GM18873 (cell line): ENCODE measurements around the gene PLXNA4.

Experiments used
- ATAC-seq: cut with Tn5 transposase; IDR thresholded peaks from one replicate; pipeline ENCODE4 v1.9.1; 2021; ENCODE audit warnings: mild to moderate bottlenecking, moderate library complexity, moderate number of reproducible peaks; ENCODE audit not compliant: unreplicated experiment, low FRiP score

The PLXNA4 gene

DNA sequence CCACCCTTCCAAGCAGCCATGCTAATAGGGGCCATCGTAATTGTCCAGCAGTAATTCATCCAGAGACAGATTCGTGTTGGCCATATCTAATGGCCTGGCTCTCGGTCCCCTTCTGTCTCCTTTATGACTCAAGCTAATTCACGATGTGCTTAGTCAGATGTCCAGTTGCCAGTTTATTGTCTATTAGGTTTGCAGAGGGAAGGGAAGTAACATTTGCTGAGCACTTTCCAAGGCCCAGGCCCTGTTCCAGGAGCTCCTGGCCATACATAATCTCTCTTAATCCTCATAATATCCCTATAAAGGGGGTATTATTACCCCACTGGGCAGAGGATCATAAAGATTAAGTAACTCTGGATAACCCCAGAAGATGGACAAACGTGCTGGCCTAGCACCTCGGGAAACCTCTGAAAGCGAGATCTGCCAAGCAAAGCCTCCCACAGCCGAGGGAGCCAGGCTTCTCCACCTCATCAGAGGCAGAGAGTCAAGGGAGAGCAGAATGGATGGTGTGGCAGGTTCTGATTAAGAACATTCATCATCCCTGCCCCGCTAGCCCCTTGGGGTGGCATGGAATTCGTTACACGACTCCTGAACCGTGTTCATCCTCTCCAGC lies 153.7 kb downstream of the PLXNA4 start:
- no peak for ATAC-seq

DNA sequence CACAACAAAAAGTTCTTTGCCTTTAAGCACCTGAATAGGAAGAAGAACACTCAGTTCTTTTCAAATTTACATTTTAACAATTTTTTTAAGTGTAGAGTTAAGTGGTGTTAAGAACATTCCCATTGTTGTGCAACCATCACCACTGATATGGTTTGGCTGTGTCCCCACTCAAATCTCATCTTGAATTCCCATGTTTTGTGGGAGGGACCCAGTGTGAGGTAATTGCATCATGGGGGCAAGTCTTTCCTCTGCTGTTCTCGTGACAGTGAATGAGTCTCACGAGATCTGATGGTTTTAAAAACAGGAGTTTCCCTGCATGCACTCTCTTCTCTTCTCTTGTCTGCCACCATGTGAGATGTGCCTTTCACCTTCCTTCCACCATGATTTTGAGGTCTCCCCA lies 155.7 kb downstream of the PLXNA4 start:
- ATAC-seq: no peak

DNA sequence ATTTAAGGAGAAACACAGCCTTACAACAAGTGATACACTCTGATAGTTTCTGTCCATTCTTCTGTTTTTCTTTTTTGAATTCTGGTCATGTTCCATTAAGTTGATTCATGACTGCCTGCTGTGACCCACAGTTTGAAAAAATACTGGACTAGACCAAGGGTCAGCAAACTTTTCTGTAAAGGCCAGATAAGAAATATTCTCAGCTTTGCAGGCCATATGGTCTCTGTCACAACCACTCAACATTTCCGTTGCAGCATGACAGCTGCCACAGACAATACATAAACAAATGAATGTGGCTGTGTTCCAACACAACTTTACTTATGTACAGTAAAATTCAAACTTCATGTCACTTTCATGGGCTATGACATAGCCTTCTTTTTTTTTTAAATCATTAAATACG lies 156.7 kb downstream of the PLXNA4 start:
- ATAC-seq: no peak

DNA sequence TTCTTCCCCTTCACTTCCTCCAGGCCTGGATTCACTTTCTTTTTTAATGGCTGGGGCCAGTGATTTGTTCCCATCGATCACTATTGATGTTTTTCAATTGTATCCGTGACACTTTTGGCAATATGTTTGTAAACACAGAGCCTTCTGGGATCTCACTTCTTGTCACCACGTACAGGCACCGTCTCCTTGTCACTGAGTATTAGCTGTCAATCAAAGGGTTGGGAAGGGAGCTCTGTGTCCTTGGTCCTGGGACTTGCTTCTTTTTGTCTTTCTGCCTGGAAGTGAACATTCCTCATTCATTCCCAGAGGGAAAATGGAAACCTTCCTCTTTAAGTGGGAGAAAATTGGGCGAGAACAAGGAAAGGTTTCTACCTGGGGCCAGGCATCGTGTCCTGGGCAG lies 157.4 kb downstream of the PLXNA4 start:
- no peak for ATAC-seq

DNA sequence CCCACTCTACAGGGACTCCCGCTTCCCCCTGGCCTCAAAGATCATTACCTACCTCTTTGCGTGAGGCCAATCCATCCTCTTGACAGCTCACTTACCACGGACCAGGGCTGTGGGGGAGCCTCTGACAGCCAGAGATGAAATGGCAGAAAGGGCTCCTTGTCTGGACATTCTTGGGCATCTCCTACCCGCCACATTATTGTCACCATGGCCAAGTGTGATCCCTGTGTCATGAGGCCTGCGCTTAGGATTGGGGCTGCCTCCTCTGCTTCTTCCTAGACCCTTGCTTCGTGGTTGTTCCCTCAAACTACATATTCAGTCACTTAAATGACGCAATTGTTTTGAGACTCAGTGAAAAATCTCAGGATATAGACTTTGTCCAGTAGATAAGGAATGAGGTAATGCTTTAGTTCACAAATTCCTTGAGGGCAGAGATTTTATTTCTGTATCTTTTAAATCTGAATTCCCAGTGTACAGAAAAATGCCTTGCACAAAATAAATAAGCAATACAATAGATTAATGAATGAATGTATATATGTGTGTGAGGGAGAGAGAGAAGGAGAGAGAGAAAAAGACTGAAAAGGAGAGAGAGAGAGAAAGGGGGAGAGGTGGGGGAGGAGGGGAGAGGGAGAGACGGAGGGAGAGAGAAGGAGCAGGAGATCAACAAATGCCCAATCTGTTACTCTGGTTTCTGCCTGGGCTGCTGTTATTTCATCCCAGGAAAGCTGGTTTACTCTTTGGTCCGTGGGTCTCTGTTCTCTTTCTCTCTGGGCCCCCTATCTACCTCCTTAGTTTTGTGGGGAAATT lies 159.0 kb downstream of the PLXNA4 start:
- ATAC-seq: no peak

DNA sequence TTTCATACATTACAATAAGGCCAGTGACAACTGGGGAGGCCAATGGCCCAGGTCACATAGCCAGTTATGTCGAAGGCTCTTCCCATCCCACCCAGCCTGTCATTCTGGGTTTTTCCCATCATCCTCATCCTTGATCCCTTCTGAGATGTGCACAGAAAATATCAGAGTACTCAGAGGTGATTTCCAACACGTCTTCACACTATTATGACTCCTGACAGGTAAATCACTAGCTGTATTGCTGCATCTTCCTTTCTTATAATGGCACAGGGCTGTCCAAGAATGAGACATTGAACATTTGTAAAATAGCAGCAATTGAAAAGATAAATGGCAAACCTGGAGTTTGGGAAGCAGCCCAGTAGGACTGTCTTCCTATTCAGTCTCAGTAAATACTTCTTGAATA lies 159.9 kb downstream of the PLXNA4 start:
- no peak for ATAC-seq

DNA sequence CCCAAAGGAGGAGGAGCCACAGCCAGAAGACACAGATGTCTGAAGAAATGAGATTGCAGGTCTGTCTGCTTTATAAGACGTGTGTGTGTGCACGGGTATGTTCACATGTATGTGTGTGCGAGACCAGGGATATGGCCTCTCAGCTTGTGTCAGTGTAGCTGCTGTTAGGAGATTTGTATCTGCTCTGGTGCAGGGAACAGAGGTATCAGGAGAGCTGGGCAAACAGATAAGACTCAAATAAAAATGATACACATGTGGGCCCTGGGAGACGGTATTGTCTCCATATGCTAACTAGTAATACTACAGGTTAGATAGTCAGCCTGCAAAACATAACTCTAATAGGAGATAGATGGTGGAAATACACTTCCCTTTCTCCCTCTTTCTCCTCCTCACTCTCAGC lies 161.0 kb downstream of the PLXNA4 start:
- ATAC-seq: no peak

DNA sequence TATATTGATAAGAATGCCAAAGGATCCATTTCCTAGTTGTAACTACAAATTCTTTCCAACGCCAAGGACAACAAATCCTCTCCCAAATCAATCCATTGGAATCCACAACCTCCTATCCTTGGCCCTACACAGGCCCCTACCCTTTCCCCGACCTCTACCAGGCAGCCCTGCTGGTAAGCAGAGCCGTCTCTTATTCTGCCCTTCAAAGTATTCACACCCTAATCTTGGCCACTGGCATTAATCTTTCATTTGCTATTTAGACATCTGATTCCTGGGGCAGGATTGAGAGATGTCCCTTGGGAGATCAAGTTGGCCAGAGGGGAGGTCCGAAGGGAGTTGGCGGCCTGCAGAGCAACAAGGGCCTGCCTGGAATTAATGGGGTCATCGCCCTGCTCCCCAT lies 161.4 kb downstream of the PLXNA4 start:
- no peak for ATAC-seq

DNA sequence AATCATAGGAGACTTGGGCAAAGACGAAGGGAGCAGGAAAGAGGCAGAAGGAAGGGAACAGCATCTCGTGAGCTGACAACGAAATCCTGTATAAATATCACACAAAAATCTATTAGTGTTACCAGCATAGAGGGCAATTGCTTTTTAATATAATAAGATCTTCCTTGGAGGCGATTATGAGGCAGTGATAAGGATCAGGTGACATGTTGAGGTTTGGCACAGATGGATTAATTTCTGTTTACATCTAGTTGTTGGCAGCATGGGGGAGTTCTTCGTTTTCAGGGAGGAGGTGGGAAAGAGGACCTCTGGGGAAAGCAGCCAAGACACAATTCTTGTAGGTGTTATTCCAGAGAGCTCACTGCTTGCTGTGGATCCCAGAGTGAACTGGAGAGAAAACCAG lies 163.8 kb downstream of the PLXNA4 start:
- ATAC-seq: no peak

DNA sequence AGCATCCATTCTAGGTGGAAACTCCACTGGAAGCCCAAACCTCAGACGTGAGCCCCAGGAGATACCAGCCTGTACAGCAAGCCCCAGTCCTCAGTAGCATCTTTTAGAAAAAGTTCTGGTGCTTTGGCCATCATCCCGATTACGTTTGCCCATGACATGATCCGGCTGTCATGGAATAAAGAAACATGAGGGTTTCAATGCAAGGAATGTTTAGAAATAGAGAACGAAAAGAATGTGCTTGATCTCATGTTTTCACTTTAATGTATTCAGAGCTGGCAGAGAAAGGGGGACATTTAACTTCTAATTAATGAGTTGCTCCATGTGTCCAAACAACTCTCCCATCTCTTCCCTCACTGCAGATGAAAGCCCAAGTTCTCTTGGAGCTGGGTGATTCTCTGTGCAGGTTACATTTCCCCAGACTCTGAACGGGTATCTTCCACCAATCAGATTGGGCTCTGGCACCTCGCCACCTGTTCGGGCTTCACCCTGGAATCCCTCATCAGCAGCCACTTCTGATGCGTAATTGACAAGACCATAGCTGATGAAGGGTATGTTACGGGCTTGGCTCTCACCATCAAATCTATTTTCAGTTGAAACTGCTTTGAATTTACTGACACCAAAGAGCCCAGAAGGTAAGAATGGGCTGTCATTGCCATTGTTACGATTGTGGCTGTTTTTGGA lies 165.3 kb downstream of the PLXNA4 start:
- ATAC-seq: no peak

DNA sequence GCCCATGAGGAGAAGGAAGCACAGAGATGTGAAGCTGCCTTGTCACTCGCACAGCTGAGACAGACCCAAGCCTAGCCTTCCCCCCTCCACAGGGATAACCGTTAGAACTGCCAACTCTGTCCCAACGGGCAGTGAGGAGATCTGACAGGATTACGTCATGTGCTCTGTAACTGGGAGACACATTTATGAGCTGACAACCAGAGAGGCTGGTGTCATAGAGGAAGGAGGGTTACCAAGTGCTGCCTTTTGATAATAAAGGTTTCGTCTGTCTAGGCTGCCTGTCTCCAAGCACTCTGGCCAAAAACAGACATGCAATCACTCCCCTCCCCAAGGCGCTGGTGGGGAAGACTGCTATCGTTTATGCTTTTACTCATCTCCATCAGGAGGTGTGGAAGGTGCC lies 165.9 kb downstream of the PLXNA4 start:
- no peak for ATAC-seq

DNA sequence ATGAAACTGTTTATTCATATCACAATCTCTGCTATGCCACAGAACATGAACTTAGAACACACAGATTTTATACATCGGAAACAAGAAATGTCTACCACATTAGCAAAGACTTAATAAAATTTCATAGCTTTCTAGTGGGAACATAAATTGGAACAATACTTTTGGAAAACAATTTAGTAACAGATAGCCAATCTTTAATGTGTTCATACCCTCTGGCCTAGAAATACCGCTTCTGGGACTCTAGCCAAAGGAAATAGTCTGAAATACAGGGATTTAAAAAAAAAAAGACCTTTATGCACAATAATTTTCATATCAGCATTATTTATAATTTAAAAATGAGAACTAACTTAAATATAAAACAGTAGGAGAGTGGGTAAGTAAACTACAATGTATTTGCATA lies 168.5 kb downstream of the PLXNA4 start:
- no peak for ATAC-seq

DNA sequence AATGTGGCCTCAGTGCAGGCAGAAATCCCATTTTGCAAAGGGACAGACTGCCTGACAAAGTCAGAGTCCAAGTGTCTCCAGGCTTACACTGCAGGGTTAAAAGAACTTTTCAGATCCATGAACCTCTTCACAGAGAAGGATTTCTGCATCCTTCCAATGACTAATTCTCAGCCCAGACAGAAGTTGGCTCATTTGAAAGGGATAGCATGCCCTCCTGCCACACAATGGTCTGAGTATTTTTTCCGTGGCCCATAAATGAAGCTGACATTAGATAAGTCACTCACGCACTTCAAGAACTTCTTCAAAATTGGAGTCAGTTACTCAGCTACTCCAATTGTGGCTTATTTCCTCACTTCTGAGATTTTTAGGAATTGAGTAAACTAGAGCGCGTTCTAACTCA lies 170.2 kb downstream of the PLXNA4 start:
- no peak for ATAC-seq

DNA sequence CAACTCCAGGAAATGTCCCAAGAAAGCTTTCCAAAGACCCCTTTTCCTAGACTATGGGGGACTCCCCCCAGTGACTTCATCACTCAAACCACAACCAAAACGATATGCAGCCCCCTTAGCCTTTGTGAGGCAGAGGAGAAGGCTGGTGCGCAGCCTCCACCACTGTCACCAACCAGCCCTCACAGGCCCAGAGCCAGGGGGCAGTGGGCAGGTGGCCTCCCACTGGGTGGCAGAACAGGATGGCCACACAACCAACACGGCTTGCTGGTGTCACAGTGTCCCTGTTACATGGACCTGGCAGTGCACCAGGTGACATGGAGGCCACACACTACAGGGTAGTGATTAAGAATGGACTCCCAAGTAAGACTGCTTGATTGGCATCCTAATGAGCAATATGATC lies 172.0 kb downstream of the PLXNA4 start:
- ATAC-seq: no peak

DNA sequence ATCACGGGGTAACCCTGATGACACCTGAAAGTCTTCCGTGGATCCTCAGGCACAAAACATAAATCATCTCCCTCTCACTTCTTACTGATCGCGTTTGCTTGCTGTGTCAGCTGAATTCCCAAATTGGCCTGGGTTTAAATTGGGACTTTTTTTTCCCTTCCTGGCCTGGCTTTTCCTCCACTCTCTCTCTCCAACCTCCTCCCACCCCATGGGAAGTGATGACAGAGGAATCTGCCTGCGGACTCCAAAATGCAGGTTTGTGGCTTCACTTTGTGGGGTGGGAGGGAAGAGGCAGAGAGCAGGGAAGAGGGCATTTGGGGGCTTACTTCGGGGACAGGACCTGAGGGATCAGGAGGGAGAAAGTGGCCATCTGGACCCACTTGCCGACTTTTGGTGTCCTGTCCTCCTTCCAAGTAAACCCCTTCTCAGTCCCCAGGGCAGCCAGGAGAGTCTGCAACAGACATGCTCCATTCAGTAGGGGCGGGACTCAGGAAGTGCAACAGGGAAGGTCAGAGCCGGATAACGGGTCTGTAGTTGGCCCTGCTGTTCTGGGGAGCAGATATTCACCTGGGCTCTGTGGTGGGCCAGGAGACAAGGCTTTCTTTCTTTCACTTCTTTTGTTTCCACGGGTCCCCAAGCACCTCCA lies 172.7 kb downstream of the PLXNA4 start:
- ATAC-seq: no peak

DNA sequence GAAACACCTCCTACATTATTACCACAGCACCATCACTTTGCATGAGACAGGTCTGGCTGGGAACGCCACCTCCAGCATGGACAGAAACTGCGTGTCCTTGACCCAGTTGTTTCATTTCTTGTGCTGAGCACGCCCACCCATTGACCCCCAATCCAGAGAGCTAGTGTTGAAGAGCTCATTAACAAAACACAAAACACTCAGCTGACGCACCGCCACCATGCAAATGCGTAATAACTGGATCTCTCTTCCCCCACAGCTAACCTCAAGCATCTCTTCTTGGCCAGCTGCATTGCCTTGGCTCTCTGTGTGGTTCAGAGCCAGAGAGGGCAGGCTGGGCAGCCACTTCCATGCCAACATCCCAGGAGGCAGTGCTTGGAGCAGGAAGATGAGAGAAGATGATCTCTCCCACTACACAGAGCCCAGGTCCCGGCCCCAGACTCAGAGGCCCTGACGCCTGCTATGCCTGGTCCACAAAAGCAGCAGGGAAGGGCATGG lies 173.5 kb downstream of the PLXNA4 start:
- no peak for ATAC-seq

DNA sequence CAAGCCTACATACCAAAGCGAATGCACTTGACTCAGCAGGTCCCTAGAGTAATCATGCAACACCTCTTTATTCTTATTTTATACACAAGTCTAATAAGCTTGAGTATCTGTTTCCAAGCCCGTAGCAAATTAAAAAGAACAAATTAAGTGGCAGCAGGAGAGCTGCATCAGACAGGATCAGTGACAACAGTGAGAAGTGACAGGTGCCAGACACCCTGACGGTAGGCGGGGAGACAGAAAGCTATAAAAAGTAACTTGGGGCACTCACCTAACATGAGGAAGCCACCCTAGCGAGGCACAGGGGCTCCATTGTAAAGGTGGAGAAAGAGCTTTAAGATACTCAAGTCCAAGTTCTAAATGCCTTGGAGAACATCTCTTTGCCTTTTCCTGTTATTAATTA lies 174.2 kb downstream of the PLXNA4 start:
- ATAC-seq: no peak

DNA sequence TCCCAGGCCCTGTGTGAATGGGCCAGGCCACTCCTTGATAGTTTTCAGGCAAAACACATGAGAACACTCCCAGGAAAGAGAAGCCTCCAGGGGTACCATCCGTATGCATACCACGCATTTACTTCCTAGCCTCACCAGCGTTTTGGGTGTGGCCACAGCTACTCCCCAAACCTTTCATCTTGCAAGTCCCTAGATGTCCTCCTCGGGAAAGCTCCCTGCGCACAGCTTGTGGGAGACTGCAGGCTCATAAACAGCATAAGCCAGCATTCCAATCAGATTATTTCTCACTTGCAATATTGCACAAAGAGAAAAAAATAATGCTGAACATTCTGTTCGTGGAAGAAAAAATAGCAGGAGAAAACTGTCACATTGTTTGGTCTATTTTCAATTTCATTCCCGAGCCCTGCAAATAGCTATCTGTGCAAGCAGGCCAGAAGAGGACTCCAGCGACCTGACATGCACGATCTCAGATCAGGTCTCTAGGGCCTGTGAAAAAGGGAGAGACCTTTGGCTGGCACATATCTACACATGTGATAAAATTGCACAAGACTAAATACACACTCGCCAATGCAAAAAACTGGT lies 175.6 kb downstream of the PLXNA4 start:
- ATAC-seq: no peak

DNA sequence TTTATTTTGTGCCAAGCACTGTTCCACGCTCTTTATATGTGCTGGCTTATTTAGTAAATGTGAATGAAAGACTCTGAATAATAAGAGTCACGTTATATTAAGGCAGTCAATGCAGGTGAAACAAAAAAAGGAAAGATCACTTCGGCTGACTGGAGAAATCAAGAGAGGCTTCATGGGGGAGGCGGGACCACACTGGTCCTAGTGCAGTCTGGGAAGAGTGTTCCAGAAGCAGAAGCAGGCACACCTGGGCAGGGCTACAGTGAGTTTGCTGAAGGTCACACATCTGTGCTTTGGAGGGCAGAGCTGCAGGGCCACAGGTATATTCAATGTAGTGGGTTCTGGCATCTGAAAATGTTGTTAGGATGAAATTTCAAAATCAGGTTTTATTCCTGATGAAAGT lies 176.9 kb downstream of the PLXNA4 start:
- ATAC-seq: no peak

DNA sequence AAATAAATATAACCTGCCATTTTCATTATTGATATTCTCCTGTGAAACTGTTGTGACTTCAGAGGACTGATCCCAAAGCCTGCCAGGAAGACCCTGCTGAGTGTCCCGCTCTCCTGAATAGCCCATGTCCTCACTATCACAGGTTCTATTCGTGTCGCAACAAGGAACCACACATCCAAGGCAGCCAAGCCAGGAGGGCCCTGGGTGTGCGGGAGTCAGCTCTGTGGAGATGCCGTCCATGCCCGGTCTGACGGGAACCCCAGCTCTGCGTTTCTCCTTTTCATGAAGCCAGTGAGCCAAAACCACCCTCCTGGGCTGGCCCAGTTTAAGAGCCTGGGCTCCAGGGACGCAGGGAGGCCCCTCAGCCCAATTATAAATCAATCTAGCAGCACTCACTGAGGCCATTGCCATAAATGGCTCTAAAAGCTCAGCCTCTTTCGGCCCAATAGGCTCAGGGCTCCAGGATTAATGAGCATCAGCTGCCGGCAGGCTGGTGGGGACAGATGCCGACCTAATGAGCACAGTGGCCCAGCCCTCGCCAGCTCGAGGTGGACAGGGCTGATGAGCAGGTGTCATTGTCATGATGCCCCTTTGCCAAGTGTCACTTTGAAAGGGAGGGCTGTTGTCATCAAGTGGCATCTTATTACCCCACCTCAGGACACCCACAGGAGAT lies 177.9 kb downstream of the PLXNA4 start:
- ATAC-seq: no peak
